H9 (cell line): ENCODE results near the gene PNKP. TPM values are rescaled to one million over a fixed set of nuclear protein-coding genes. Genes with fewer than 3 reads are reported as not detected.

Experiments used
- DNase-seq: peaks from one replicate; pipeline ENCODE4 v3.0.0-alpha.2; 2017
- H2AFZ ChIP-seq: one replicate; pipeline ENCODE4 v1.6.1; 2013; ENCODE audit warnings: mild to moderate bottlenecking, low read length, control low read depth, moderate library complexity
- H2AK5ac ChIP-seq: 2 replicates; pipeline ENCODE4 v1.6.1; 2013; ENCODE audit warnings: low read length, control low read depth, mixed read lengths; ENCODE audit not compliant: insufficient read length
- H2BK120ac ChIP-seq: one replicate; pipeline ENCODE4 v1.6.1; 2013; ENCODE audit warnings: low read depth, mild to moderate bottlenecking, low read length, control low read depth, inconsistent platforms; ENCODE audit not compliant: poor library complexity, severe bottlenecking
- H2BK12ac ChIP-seq: 2 replicates; pipeline ENCODE4 v1.6.1; 2013; ENCODE audit warnings: low read length, control low read depth, mixed read lengths, low read depth; ENCODE audit not compliant: insufficient read length
- H2BK15ac ChIP-seq: 2 replicates; pipeline ENCODE4 v1.6.1; 2013; ENCODE audit warnings: low read depth, low read length, control low read depth
- H2BK20ac ChIP-seq: one replicate; pipeline ENCODE4 v1.6.1; 2013; ENCODE audit warnings: low read depth, mild to moderate bottlenecking, low read length, control low read depth, inconsistent platforms; ENCODE audit not compliant: poor library complexity, severe bottlenecking
- H2BK5ac ChIP-seq: 2 replicates; pipeline ENCODE4 v1.6.1; 2013; ENCODE audit warnings: low read length, control low read depth, mixed read lengths; ENCODE audit not compliant: insufficient read length
- H3K14ac ChIP-seq: 2 replicates; pipeline ENCODE4 v1.6.1; 2013; ENCODE audit warnings: low read length, control low read depth; ENCODE audit not compliant: insufficient read depth
- H3K18ac ChIP-seq: 2 replicates; pipeline ENCODE4 v1.6.1; 2013; ENCODE audit warnings: low read depth, mild to moderate bottlenecking, mixed read lengths, low read length, control low read depth; ENCODE audit not compliant: insufficient read length
- H3K23ac ChIP-seq: 2 replicates; pipeline ENCODE4 v1.6.1; 2013; ENCODE audit warnings: low read length, control low read depth, mixed read lengths, low read depth; ENCODE audit not compliant: insufficient read length
- H3K23me2 ChIP-seq: 2 replicates; pipeline ENCODE4 v1.6.1; 2013; ENCODE audit warnings: low read depth, mild to moderate bottlenecking, mixed read lengths, low read length, control low read depth; ENCODE audit not compliant: insufficient read length, poor library complexity, severe bottlenecking
- H3K27ac ChIP-seq: 2 replicates; pipeline ENCODE4 v1.5.1; 2013; ENCODE audit warnings: low read length, control low read depth, mixed read lengths, low read depth; ENCODE audit not compliant: insufficient read length
- H3K27me3 ChIP-seq: 2 replicates; pipeline ENCODE4 v1.6.1; 2013; ENCODE audit warnings: low read length, control low read depth, inconsistent platforms; ENCODE audit not compliant: insufficient read depth
- H3K4ac ChIP-seq: 2 replicates; pipeline ENCODE4 v1.6.1; 2013; ENCODE audit warnings: low read depth, mild to moderate bottlenecking, control low read depth, inconsistent platforms, low read length, moderate library complexity
- H3K4me1 ChIP-seq: 2 replicates; pipeline ENCODE4 v1.6.1; 2013; ENCODE audit warnings: low read length, control low read depth, inconsistent platforms; ENCODE audit not compliant: insufficient read depth
- H3K4me2 ChIP-seq: 2 replicates; pipeline ENCODE4 v1.6.1; 2013; ENCODE audit warnings: low read length, control low read depth, mixed read lengths; ENCODE audit not compliant: insufficient read length, insufficient read depth
- H3K56ac ChIP-seq: 2 replicates; pipeline ENCODE4 v1.6.1; 2013; ENCODE audit warnings: low read depth, mild to moderate bottlenecking, mixed read lengths, low read length, control low read depth; ENCODE audit not compliant: insufficient read length
- H3K79me1 ChIP-seq: 2 replicates; pipeline ENCODE4 v1.6.1; 2013; ENCODE audit warnings: low read depth, mild to moderate bottlenecking, moderate library complexity, low read length, control low read depth, inconsistent platforms; ENCODE audit not compliant: insufficient read depth, poor library complexity, severe bottlenecking
- H3K79me2 ChIP-seq: 2 replicates; pipeline ENCODE4 v1.6.1; 2013; ENCODE audit warnings: low read length, control low read depth, inconsistent platforms; ENCODE audit not compliant: insufficient read depth
- H3K9ac ChIP-seq: 2 replicates; pipeline ENCODE4 v1.6.1; 2013; ENCODE audit warnings: low read length, control low read depth, mixed read lengths; ENCODE audit not compliant: insufficient read length; ENCODE audit errors: extremely low read depth
- H3K9me3 ChIP-seq: one replicate; pipeline ENCODE4 v1.6.1; 2013; ENCODE audit warnings: low read depth, low read length, inconsistent platforms; ENCODE audit not compliant: control insufficient read depth
- H3T11ph ChIP-seq: one replicate; pipeline ENCODE4 v1.6.1; 2013; ENCODE audit warnings: mild to moderate bottlenecking, low read length, control low read depth, inconsistent platforms
- H4K20me1 ChIP-seq: one replicate; pipeline ENCODE4 v1.6.1; 2013; ENCODE audit not compliant: control insufficient read depth, insufficient read length, insufficient read depth
- H4K5ac ChIP-seq: 2 replicates; pipeline ENCODE4 v1.6.1; 2013; ENCODE audit warnings: low read depth, mild to moderate bottlenecking, mixed read lengths, low read length, control low read depth; ENCODE audit not compliant: insufficient read length
- H4K8ac ChIP-seq: replicated peaks from 2 replicates; pipeline ENCODE4 v1.6.1; 2013; ENCODE audit warnings: low read length, control low read depth, mixed read lengths, low read depth; ENCODE audit not compliant: insufficient read length
- H4K91ac ChIP-seq: 2 replicates; pipeline ENCODE4 v1.6.1; 2013; ENCODE audit warnings: low read depth, mild to moderate bottlenecking, moderate library complexity, mixed read lengths, low read length, control low read depth; ENCODE audit not compliant: insufficient read length
- H3K27ac Mint-ChIP-seq, 3 experiments: 2 replicates in 2 of 3; 3 replicates in 1 of 3; pipeline ENCODE4 v1.8.0; 2020 to 2021; ENCODE audit warnings: mixed read lengths in 3 of 3, mild to moderate bottlenecking in 1 of 3, moderate library complexity in 1 of 3
- H3K27me3 Mint-ChIP-seq: 2 replicates; pipeline ENCODE4 v1.8.0; 2021; ENCODE audit warnings: low read depth, mild to moderate bottlenecking, moderate library complexity, mixed read lengths
- H3K36me3 Mint-ChIP-seq, 3 experiments: 2 replicates in 2 of 3; 3 replicates in 1 of 3; pipeline ENCODE4 v1.8.0; 2020 to 2021; ENCODE audit warnings: low read depth in 3 of 3, mixed read lengths in 3 of 3; ENCODE audit not compliant: insufficient read depth in 1 of 3
- H3K4me1 Mint-ChIP-seq, 2 experiments: 2 replicates each; pipeline ENCODE4 v1.8.0; 2020; ENCODE audit warnings: mixed read lengths in 2 of 2
- H3K4me3 Mint-ChIP-seq, 2 experiments: 2 replicates in 1 of 2; 3 replicates in 1 of 2; pipeline ENCODE4 v1.8.0; 2020 to 2021; ENCODE audit warnings: mild to moderate bottlenecking in 2 of 2, mixed read lengths in 2 of 2, moderate library complexity in 1 of 2
- H3K9me3 Mint-ChIP-seq, 2 experiments: 2 replicates in 1 of 2; 3 replicates in 1 of 2; pipeline ENCODE4 v1.8.0; 2020; ENCODE audit warnings: mild to moderate bottlenecking in 2 of 2, mixed read lengths in 2 of 2, moderate library complexity in 1 of 2
- CTCF ChIP-seq: fragments of 200-600 bp; sonication (generic); conservative IDR thresholded peaks from 3 replicates; pipeline ENCODE4 v1.8.0; 2021; ENCODE audit warnings: antibody characterized with exemption, mild to moderate bottlenecking
- WGBS: extraction: QIAGEN DNeasy Blood & Tissue Kit; methylation state at CpG from one replicate; pipeline ENCODE4 v1.1.7; 2013; ENCODE audit warnings: missing lambda C conversion rate, low lambda C conversion rate, mixed read lengths; ENCODE audit not compliant: insufficient read length; ENCODE audit errors: extremely low coverage; 5-methylcytosine and 5-hydroxymethylcytosine counted together
- total RNA-seq: library from RNA; stranded (reverse); gene quantifications from 2 replicates; pipeline ENCODE4 v1.2.1, GENCODE V29; 2021

PNKP gene
- total RNA-seq, 1 experiment from 2014 or later: 157 TPM

DNA sequence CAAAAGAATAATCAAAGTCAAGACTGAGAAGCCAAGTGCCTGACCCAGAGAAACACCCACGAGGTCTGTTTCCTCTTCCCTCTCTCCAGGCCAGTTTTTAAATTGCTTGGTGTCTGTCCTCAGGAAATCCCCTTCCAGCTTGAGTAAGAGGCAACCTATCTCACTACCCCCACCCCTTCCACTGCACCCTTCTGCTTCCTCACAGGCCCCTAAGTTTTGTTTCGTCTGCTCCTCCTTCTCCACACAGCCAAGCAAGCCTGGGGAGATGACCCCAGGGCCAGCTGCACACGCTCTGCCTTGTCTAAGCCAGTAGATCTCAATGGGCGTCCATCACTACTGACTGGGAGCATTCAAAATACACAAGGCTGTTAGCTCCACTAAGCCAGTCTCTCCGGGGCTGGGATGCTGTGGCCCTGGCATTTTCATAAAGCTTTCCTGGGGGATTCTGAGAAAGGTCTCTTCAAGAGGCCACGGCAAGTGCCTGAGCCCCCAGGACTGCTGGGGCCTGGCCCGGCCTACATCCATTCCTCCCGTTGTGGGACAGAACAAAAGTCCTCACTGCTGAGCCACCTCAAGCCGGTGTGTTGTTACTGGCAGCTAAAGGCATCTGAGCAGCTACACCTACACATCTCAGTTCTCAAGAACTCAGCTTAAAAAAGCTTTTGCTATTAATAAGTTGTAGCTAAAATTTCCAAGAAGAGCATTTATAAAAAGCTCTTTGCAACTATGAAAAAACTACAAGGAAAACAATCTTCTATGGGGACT lies 44.2 kb upstream of the PNKP start:
- H2BK15ac ChIP-seq: no peak overlapping the region
- no peak overlapping the region for H2AK5ac ChIP-seq
- Mint-ChIP-seq H3K4me3 (no peak overlapping the region), H3K36me3 (peaks cover 59 to 86% (median 85%) of the 10 kb centered on the region in 3 experiments), H3K4me1 (peaks cover 19 to 30% of the 10 kb centered on the region in 2 experiments), H3K9me3 (peaks cover 0 to 3% of the 10 kb centered on the region in 2 experiments; a peak in 1 of 5 replicates), H3K27ac (peak overlapping the region; percentile 78 to 91 (median 89); a peak in 5 of 7 replicates), H3K27me3 (no peaks in the 10 kb centered on the region)
- H4K5ac ChIP-seq: no peak overlapping the region
- no peak overlapping the region for H3K14ac ChIP-seq
- H2BK20ac ChIP-seq: no peak overlapping the region
- H3K27ac ChIP-seq: no peak overlapping the region
- no peak overlapping the region for H3K9ac ChIP-seq
- H2BK5ac ChIP-seq: no peak overlapping the region
- no peak overlapping the region for H3K23ac ChIP-seq
- H2BK12ac ChIP-seq: no peak overlapping the region
- H2BK120ac ChIP-seq: no peak overlapping the region
- H2AFZ ChIP-seq: no peak overlapping the region
- no peak overlapping the region for H3K18ac ChIP-seq
- H3K4ac ChIP-seq: no peak overlapping the region
- H3K79me2 ChIP-seq: no peaks in the 10 kb centered on the region; the same call in 1 of the 2 replicates
- WGBS: no CpG with 5 or more reads among the region's 9 CpGs
- H3T11ph ChIP-seq: no peak overlapping the region
- H3K23me2 ChIP-seq: no peaks in the 10 kb centered on the region
- H3K4me1 ChIP-seq: no peaks in the 10 kb centered on the region; the same call in 1 of the 2 replicates
- no peak overlapping the region for H3K56ac ChIP-seq
- no peaks in the 10 kb centered on the region for H3K27me3 ChIP-seq
- H4K91ac ChIP-seq: no peak overlapping the region
- no peak overlapping the region for H4K8ac ChIP-seq
- peaks cover 6% of the 10 kb centered on the region for H3K79me1 ChIP-seq
- no peak for TF ChIP-seq CTCF
- H3K9me3 ChIP-seq: no peaks in the 10 kb centered on the region
- no peak for DNase-seq
- H3K4me2 ChIP-seq: no peak overlapping the region
- no peaks in the 10 kb centered on the region for H4K20me1 ChIP-seq
